HepG2 (cell line): ENCODE measurements around the gene TGM1. TPM values are rescaled to one million over a fixed set of nuclear protein-coding genes. Genes with fewer than 3 reads are reported as not detected.

Experiments
- KDM4B ChIP-seq: sonication (generic); formaldehyde crosslinking; IDR thresholded peaks from 2 replicates; pipeline ENCODE4 v1.4.0; 2020; ENCODE audit warnings: missing genetic modification reagents
- SUZ12 ChIP-seq: fragments of 150-350 bp; IDR thresholded peaks from 2 replicates; pipeline ENCODE4 v1.6.1; 2014; ENCODE audit warnings: low read depth, low read length
- ZEB1 ChIP-seq: IDR thresholded peaks from 2 replicates; pipeline ENCODE4 v1.6.1; 2012; ENCODE audit warnings: mild to moderate bottlenecking, low read depth, inconsistent platforms; ENCODE audit not compliant: insufficient replicate concordance
- ZNF749 ChIP-seq: sonication (generic); formaldehyde crosslinking; IDR thresholded peaks from 2 replicates; pipeline ENCODE4 v1.8.0; 2022; ENCODE audit warnings: mild to moderate bottlenecking, missing genetic modification reagents, moderate library complexity, borderline replicate concordance
- polyA plus RNA-seq, 8 experiments: library from polyadenylated mRNA; depleted of rRNA in 3 of 8; stranded (reverse) in 7 of 8; unstranded in 1 of 8; fragments of >200 nt; fragmentation: Illumina TruSeq in 4 of 8; extraction: Trizol in 4 of 8; gene quantifications; 2 replicates each; pipeline versions ENCODE4 v1.2.1 to v1.2.3, GENCODE V29; 2011 to 2016; ENCODE audit warnings: low read depth in 4 of 8, missing spikeins in 1 of 8, mixed read lengths in 1 of 8; ENCODE audit not compliant: insufficient read depth in 1 of 8
- total RNA-seq, 5 experiments: library from RNA; depleted of rRNA; stranded (reverse); fragments of >200 nt; fragmentation: Illumina TruSeq; extraction: Trizol; gene quantifications; 2 replicates each; pipeline ENCODE4 v1.2.3, GENCODE V29; 2016; ENCODE audit warnings: low read depth in 1 of 5
- TF ChIP-seq, protein P1 (sequence below): sonication (generic); formaldehyde crosslinking; IDR thresholded peaks from 2 replicates; pipeline ENCODE4 v1.9.0; 2021; ENCODE audit warnings: mild to moderate bottlenecking, missing genetic modification reagents
- TF ChIP-seq, protein P2 (sequence below), 2 experiments: fragments of 450-650 bp in 1 of 2; sonication (generic) in 1 of 2; formaldehyde crosslinking in 1 of 2; IDR thresholded peaks; 2 replicates each; pipeline versions ENCODE4 v1.6.1 to v1.8.0; 2016 to 2022; ENCODE audit warnings: antibody characterized with exemption in 1 of 2, mild to moderate bottlenecking in 1 of 2, missing genetic modification reagents in 1 of 2
- TF ChIP-seq, protein P3 (sequence below): IDR thresholded peaks from 2 replicates; pipeline ENCODE4 v1.4.0; 2020; ENCODE audit warnings: mild to moderate bottlenecking, missing genetic modification reagents

TGM1 gene
- total and polyA plus RNA-seq, 2 of the 13 experiments (the other 11 are each of a cell fraction or from before 2014, with no cell fraction given), result 3.2 to 10.6 TPM

DNA sequence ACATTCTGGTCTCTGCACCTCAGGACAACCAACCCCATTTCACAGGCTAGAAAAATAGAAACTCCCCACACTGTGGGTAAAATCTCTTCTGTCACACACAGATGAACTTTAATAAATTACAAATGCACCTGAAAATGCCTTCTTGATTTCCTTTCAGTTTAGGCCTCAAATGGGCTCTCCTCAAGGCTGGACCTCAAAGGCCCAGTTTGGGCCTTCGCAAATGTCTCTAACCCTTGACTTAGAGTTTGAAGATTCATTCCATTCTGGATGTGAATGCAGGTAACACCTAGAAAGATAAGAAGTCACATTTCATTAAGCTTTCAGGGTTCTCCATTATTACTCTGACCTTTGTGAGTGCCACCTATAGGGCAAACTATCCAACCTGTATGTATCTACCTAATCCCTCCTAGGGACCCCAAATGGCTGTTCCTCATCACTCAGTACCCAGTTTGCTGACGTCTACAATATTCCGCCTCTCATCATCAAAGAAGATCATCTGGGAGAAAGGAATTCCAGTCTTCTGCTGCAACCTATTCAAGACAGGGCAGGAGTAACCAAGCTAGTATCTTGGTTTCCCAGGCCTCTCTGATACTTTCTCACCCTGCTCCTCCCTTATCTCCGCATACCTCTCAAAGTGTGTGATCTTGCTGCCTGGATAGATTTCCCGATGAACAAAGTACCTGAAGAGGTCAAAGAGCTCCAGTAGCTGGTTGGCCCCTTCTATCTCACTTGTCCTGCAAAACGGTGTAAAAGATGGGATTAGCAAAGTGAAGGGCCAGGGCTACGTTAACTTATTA, 48.9 kb downstream of the TGM1 start (continued):
- TF ChIP-seq, protein P1, sequence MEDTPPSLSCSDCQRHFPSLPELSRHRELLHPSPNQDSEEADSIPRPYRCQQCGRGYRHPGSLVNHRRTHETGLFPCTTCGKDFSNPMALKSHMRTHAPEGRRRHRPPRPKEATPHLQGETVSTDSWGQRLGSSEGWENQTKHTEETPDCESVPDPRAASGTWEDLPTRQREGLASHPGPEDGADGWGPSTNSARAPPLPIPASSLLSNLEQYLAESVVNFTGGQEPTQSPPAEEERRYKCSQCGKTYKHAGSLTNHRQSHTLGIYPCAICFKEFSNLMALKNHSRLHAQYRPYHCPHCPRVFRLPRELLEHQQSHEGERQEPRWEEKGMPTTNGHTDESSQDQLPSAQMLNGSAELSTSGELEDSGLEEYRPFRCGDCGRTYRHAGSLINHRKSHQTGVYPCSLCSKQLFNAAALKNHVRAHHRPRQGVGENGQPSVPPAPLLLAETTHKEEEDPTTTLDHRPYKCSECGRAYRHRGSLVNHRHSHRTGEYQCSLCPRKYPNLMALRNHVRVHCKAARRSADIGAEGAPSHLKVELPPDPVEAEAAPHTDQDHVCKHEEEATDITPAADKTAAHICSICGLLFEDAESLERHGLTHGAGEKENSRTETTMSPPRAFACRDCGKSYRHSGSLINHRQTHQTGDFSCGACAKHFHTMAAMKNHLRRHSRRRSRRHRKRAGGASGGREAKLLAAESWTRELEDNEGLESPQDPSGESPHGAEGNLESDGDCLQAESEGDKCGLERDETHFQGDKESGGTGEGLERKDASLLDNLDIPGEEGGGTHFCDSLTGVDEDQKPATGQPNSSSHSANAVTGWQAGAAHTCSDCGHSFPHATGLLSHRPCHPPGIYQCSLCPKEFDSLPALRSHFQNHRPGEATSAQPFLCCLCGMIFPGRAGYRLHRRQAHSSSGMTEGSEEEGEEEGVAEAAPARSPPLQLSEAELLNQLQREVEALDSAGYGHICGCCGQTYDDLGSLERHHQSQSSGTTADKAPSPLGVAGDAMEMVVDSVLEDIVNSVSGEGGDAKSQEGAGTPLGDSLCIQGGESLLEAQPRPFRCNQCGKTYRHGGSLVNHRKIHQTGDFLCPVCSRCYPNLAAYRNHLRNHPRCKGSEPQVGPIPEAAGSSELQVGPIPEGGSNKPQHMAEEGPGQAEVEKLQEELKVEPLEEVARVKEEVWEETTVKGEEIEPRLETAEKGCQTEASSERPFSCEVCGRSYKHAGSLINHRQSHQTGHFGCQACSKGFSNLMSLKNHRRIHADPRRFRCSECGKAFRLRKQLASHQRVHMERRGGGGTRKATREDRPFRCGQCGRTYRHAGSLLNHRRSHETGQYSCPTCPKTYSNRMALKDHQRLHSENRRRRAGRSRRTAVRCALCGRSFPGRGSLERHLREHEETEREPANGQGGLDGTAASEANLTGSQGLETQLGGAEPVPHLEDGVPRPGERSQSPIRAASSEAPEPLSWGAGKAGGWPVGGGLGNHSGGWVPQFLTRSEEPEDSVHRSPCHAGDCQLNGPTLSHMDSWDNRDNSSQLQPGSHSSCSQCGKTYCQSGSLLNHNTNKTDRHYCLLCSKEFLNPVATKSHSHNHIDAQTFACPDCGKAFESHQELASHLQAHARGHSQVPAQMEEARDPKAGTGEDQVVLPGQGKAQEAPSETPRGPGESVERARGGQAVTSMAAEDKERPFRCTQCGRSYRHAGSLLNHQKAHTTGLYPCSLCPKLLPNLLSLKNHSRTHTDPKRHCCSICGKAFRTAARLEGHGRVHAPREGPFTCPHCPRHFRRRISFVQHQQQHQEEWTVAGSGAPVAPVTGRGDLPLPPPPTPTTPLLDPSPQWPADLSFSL (CRISPR knock-in tag), result peak; percentile 56; the same call in 1 of the 2 replicates
- TF ChIP-seq, protein P2, sequence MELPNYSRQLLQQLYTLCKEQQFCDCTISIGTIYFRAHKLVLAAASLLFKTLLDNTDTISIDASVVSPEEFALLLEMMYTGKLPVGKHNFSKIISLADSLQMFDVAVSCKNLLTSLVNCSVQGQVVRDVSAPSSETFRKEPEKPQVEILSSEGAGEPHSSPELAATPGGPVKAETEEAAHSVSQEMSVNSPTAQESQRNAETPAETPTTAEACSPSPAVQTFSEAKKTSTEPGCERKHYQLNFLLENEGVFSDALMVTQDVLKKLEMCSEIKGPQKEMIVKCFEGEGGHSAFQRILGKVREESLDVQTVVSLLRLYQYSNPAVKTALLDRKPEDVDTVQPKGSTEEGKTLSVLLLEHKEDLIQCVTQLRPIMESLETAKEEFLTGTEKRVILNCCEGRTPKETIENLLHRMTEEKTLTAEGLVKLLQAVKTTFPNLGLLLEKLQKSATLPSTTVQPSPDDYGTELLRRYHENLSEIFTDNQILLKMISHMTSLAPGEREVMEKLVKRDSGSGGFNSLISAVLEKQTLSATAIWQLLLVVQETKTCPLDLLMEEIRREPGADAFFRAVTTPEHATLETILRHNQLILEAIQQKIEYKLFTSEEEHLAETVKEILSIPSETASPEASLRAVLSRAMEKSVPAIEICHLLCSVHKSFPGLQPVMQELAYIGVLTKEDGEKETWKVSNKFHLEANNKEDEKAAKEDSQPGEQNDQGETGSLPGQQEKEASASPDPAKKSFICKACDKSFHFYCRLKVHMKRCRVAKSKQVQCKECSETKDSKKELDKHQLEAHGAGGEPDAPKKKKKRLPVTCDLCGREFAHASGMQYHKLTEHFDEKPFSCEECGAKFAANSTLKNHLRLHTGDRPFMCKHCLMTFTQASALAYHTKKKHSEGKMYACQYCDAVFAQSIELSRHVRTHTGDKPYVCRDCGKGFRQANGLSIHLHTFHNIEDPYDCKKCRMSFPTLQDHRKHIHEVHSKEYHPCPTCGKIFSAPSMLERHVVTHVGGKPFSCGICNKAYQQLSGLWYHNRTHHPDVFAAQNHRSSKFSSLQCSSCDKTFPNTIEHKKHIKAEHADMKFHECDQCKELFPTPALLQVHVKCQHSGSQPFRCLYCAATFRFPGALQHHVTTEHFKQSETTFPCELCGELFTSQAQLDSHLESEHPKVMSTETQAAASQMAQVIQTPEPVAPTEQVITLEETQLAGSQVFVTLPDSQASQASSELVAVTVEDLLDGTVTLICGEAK (IDR thresholded peaks at IDR 0.05), result no peak
- TF ChIP-seq, protein P2 (CRISPR knock-in tag; IDR thresholded peaks at IDR 0.05), result no peak
- TF ChIP-seq ZEB1 (no peak), SUZ12 (0 out of 2 replicates have a peak, but pooled peaks have one; percentile 4), ZNF749 (no peak), KDM4B (CRISPR knock-in tag) (no peak)
- TF ChIP-seq, protein P3, sequence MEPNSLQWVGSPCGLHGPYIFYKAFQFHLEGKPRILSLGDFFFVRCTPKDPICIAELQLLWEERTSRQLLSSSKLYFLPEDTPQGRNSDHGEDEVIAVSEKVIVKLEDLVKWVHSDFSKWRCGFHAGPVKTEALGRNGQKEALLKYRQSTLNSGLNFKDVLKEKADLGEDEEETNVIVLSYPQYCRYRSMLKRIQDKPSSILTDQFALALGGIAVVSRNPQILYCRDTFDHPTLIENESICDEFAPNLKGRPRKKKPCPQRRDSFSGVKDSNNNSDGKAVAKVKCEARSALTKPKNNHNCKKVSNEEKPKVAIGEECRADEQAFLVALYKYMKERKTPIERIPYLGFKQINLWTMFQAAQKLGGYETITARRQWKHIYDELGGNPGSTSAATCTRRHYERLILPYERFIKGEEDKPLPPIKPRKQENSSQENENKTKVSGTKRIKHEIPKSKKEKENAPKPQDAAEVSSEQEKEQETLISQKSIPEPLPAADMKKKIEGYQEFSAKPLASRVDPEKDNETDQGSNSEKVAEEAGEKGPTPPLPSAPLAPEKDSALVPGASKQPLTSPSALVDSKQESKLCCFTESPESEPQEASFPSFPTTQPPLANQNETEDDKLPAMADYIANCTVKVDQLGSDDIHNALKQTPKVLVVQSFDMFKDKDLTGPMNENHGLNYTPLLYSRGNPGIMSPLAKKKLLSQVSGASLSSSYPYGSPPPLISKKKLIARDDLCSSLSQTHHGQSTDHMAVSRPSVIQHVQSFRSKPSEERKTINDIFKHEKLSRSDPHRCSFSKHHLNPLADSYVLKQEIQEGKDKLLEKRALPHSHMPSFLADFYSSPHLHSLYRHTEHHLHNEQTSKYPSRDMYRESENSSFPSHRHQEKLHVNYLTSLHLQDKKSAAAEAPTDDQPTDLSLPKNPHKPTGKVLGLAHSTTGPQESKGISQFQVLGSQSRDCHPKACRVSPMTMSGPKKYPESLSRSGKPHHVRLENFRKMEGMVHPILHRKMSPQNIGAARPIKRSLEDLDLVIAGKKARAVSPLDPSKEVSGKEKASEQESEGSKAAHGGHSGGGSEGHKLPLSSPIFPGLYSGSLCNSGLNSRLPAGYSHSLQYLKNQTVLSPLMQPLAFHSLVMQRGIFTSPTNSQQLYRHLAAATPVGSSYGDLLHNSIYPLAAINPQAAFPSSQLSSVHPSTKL (CRISPR knock-in tag), result no peak
